Non-pigmented ciliary epithelial cell (primary cell): ENCODE measurements around the gene NCAPD2.
"Not testable (repeated sequence)": the region's sequence is repeated elsewhere in the genome, so short reads cannot be mapped to it uniquely, and the experiment has no call there.

Experiments used
- DNase-seq: peaks from one replicate; pipeline ENCODE4 v3.0.0-alpha.2; 2010; ENCODE audit warnings: low read depth

Gene NCAPD2

GRCh38 chr12:6533923-6534694 is 40.2 kb downstream of the NCAPD2 start, which contains the start of gene GAPDH:
Gene GAPDH (plus strand): TSS chr12:6534517. CDS start chr12:6534833, 316 bp downstream.
- no peak for DNase-seq

GRCh38 chr12:6534695-6534944 is 40.7 kb downstream of the NCAPD2 start:
- no peak for DNase-seq

GRCh38 chr12:6534945-6535696 is 41.2 kb downstream of the NCAPD2 start:
- DNase-seq = no peak

- DNase-seq = no peak
These were observed 41.7 kb downstream of the NCAPD2 start for GRCh38 chr12:6535697-6535946.

GRCh38 chr12:6535960-6536847 is 42.3 kb downstream of the NCAPD2 start:
- DNase-seq = no peak

- DNase-seq = no peak
These were observed 43.1 kb downstream of the NCAPD2 start for GRCh38 chr12:6536894-6537579.

- DNase-seq = not testable (repeated sequence)
These were observed 43.9 kb downstream of the NCAPD2 start for GRCh38 chr12:6537580-6538419.

- no peak for DNase-seq
These were observed 44.8 kb downstream of the NCAPD2 start for GRCh38 chr12:6538420-6539313.

- no peak for DNase-seq
These were observed 45.4 kb downstream of the NCAPD2 start for GRCh38 chr12:6539314-6539682.

- DNase-seq = no peak
These were observed 45.8 kb downstream of the NCAPD2 start for GRCh38 chr12:6539707-6540134.

- no peak for DNase-seq
These were observed 46.4 kb downstream of the NCAPD2 start for GRCh38 chr12:6540181-6540877.

GRCh38 chr12:6541371-6542165 is 47.7 kb downstream of the NCAPD2 start:
- no peak for DNase-seq

- DNase-seq = no peak
These were observed 48.5 kb downstream of the NCAPD2 start for GRCh38 chr12:6542209-6543009.

- no peak for DNase-seq
These were observed 52.1 kb downstream of the NCAPD2 start for GRCh38 chr12:6546016-6546415.

- no peak for DNase-seq
These were observed 53.7 kb downstream of the NCAPD2 start for GRCh38 chr12:6547566-6547965.

GRCh38 chr12:6547987-6548386 is 54.1 kb downstream of the NCAPD2 start:
- DNase-seq = no peak

- DNase-seq = no peak
These were observed 54.7 kb downstream of the NCAPD2 start for GRCh38 chr12:6548556-6548955.
